ENCODE data around the gene PRRT4. TPM values are rescaled to one million over a fixed set of nuclear protein-coding genes. Genes with fewer than 3 reads are reported as not detected.

Gene PRRT4
- total and polyA plus RNA-seq, 9 of the 15 experiments (the other 6 are each of a cell fraction or from before 2014, with no cell fraction given) = not detected

- no peak for TF ChIP-seq ZNF407 (IDR thresholded peaks at IDR 0.05; ENCODE audit: low read depth)
- peak; percentile 76; the same call in 1 of the 2 replicates for TF ChIP-seq ZBTB7A (IDR thresholded peaks at IDR 0.05; ENCODE audit: borderline replicate concordance, control insufficient read depth, low read depth, low read length)
- 0 out of 2 replicates have a peak, but pooled peaks have one; percentile 44 for TF ChIP-seq HBP1 (CRISPR knock-in tag; IDR thresholded peaks at IDR 0.05)
- no peak for TF ChIP-seq HMBOX1 (IDR thresholded peaks at IDR 0.05)
- no peak for TF ChIP-seq ZFP30 (CRISPR knock-in tag; IDR thresholded peaks at IDR 0.05; ENCODE audit: borderline replicate concordance)
- TF ChIP-seq ZBTB49 (CRISPR knock-in tag; IDR thresholded peaks at IDR 0.05; ENCODE audit: borderline replicate concordance) = no peak
- no peak for TF ChIP-seq SRSF7 (optimal IDR thresholded peaks at IDR 0.05; ENCODE audit: low read depth, low read length)
- no peak for TF ChIP-seq ILK (tag; IDR thresholded peaks at IDR 0.05; ENCODE audit: borderline replicate concordance, low read depth)
- TF ChIP-seq SRF (CRISPR knock-in tag; IDR thresholded peaks at IDR 0.05) = peak in 1 of 2 experiments; percentile 54; a peak in 1 of 4 replicates
- TF ChIP-seq ERF (CRISPR knock-in tag; IDR thresholded peaks at IDR 0.05) = no peak
- no peak for TF ChIP-seq YBX1 (IDR thresholded peaks at IDR 0.05)
- no peak for TF ChIP-seq NFIX (CRISPR knock-in tag; IDR thresholded peaks at IDR 0.05; ENCODE audit: low read depth)
- TF ChIP-seq CEBPB (tag; IDR thresholded peaks at IDR 0.05) = no peak
Measured at GRCh38 chr7:128409596-128410450, 48.3 kb upstream of the PRRT4 start, which contains the start of gene IMPDH1 (continued).

All from K562 (cell line).